HG03159 (cell line): Measurements from ENCODE around the gene ST7.
"Not testable (repeated sequence)": the region's sequence is repeated elsewhere in the genome, so short reads cannot be mapped to it uniquely, and the experiment has no call there.

Experiments used
- ATAC-seq: cut with Tn5 transposase; IDR thresholded peaks from one replicate; pipeline ENCODE4 v1.9.1; 2021; ENCODE audit warnings: mild to moderate bottlenecking, moderate library complexity; ENCODE audit not compliant: unreplicated experiment

The ST7 gene

DNA sequence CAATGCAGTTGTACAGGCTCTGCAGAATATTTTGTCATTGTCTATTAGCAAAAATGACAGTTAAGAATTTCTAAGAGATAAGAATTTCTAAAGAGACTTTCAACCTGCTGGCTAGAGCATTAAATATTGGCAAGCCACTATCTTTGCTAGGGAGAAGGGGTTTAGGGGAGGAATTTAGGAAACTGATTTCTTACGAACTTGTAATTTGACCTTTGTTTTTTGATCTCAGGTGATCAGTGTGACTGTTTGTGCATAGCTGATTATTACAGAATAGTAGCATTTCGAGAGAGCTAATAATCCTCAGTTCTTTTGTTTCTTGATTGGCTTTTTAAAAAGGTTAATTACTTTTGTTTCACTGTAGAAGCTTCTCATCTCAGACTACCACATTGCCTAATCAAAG lies 68.1 kb downstream of the ST7 start:
- ATAC-seq, result no peak

DNA sequence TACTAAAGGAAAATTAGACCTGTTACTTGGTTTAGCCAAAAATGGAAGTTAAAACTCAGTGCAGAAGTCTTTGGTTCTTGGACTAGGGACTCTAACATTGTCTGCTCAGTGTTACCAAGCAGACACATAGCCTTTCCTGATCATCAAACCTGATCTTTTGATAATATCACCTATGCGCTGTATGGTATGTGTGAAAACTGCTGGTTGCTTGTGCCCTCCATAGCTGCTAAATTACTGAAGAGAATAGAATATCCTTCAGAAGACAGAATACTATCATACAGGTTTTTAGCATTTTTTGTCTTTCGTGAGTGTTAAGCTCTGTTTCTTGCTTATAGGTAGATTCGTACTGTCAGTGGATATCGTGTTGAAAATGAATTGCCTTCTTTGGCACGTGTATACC lies 68.7 kb downstream of the ST7 start:
- ATAC-seq, result no peak

DNA sequence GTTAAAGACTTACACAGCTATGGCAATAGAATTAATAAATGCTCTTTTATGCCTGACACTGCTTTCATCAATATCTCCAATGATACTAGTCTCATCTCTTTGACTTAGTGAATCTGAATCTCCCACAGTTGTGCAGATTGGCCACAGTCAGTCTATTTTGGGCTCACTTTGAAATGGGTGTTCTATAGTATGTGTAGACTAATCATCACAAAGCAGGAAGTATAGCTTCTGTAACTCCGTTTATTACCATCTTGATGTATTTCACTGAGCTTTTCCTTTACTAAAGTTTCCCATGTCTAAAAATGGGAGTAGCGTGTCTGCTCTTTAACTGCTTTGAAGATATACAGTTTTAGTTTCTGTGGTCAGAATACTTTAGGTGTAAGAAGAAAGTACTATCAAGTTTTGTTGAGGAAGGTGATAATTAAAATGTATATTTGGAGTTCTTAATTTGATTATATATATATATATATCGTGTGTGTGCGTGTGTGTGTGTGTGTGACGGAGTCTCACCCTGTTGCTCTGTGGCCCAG lies 70.1 kb downstream of the ST7 start:
- no peak for ATAC-seq

DNA sequence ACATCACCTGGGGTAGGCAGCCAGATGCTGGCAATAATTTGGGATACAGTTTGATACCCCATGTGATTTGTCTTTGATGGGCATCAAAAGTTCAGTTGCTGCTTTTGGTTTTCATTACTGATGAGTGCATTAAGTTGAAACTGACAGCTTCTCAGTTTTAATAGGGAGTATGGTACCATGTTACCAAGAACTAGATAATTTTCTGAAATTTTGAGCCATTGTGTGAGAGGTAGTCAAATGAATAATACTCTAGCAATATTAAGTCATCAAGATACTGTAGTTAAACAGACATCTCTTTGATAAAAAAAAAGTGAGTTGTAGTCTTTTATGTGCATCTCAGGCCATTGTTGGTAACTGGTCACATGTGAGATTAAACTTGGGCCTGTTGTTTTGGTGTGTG lies 71.5 kb downstream of the ST7 start:
- ATAC-seq, result no peak

DNA sequence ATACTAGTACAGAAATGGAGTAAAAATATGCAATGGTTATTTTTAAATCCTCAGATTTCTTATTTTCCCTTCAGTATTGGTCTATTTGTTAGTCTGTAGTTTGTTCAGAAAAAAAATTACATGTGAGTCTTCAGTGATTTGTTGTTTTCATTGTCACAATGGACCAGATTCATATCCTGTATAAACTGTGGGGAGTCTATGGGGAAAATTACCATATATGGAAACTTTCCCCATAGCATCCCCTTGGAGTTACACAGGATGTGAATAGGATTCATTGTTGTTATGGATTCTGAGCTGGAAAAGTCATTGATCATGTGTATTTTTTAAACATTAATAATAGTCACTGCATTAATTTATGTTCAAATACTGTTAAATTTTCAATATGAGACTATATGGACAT lies 72.6 kb downstream of the ST7 start:
- no peak for ATAC-seq

DNA sequence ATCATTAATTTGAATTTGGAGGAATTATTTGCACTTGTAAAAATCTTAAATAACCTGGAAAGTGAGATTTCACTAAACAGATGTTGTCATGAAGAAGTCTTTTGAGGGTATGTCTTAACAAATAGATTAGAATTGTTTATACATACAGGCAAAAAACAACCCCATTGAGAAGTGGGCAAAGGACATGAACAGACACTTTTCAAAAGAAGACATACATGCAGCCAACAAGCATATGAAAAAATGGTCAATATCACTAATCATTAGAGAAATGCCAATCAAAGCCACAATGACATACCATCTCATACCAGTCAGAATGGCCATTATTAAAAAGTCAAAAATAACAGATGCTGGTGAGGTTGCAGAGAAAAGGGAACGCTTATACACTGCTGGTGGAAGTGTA lies 77.0 kb downstream of the ST7 start:
- ATAC-seq, result not testable (repeated sequence)

DNA sequence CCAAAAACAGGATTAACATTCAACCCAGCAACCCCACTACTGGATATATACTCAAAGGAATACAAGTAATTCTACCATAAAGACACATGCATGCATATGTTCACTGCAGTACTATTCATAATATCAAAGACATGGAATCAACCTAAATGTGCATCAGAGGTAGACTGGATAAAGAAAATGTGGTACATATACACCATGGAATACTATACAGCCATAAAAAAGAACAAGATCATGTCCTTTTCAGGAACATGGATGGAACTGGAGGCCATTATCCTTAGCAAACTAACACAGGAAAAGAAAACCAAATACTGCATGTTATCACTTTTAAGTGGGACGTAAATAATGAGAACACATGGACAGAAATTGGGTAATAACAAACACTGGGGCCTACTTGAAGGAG lies 77.5 kb downstream of the ST7 start:
- not testable (repeated sequence) for ATAC-seq

DNA sequence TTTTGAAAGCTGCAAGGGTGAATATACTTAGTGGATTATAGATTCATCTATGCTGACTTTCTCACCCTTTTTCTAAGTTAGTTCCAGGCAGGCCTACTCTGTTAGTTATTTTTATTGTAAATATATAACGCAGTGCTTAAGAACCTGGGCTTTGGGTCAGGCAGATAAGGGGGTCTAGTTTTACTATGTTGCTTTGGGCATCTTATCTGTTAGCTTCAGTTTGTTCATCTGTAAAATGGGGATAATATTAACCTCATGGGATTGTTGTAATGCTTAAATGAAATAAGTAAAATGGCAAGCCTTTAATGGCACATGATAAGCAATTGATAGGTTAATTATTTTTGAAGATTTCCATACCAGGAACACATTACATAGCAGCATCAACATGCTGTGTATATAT lies 79.5 kb downstream of the ST7 start:
- ATAC-seq, result no peak

DNA sequence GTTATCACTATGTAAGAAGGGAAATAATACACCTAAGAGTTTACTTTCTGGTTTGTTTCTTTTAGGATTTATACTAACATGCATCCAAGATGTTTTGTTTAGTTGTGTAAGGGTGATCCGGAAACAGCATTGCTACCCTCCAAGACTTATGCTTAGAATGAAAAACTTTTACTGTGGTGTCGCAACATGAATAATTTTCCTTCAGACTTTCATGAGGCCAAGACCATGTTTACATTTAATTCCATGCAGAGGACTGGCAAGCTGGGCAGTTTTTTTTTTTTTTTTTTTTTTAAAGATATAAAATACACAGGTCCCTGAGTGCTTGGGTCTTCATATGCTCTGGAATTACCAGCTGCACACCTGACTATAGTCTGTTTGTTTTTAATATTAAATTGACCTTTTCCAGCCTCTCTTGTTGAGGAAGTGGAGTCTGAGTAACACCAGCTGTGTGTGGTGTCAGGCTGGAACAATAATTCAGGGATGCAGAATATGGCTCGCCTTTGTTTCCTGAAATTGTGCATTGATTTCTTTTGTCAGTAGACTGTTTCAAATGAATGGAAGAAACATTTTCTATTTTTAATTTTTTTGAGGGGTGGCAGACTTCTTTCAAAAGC lies 81.7 kb downstream of the ST7 start:
- ATAC-seq, result no peak

DNA sequence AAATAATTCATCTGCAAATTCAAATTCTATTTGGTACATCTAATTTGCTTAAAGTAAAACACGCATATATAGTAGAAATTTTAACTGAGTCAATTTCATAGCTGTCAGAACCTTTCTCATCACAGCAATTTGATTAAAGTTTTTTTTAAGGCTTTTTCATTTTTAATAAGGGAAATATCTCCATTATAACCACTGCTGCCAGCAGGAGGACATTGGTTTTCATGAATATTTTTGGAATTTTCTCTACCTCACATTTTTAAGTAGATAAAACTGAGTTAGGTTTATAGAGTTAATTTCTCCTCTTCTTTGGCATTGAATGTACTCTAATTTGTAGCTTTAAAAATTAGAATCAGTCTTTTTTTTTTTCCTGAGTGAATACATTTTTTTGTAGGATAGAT lies 82.2 kb downstream of the ST7 start:
- no peak for ATAC-seq

DNA sequence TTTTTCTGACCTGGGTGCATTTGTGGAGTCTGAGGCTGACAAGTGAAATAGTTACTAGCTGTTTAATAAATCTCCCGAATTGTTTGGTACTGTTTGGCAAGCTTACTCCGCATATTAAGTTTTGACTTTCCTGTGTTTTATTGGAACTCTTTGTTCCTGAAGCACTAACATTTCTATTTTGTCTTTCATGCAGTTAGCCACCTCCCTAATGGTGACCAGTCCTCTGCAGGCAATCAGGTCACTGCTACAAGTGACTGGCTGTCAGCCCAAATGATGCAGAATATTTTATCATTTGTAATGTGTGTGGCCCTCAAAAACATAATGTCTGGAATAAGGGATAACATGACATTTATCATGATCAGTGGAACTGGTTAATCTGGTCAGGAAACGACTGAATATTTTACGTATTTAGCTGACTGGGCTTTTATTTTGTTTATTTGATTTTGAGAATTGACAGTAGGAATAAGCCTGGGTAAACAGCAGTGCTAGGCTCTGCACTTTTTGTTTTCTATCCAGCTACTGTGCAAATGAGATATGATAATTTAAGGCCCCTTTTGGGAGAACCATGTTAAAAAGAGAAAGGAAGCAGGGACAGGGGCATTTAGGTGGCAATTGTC lies 82.9 kb downstream of the ST7 start:
- ATAC-seq, result no peak

DNA sequence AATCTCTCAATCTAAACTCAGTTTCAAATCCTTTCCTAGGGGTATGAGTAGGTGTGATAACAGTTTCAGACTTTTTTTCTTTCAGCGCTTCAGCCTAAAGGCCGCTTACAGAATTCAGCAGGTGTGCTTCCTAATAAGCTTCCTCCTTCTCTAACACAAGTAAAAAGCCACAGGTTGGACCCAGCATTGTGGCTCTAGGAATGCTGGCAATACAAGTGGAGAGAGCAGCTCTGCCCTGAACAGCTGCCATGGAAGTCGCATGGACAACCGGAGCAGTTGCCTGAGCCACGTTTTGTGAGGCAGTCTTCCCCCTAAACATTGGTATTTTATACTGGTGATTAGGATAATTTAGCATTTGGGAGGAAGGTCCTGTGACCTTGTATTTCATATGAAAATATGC lies 83.5 kb downstream of the ST7 start:
- no peak for ATAC-seq

DNA sequence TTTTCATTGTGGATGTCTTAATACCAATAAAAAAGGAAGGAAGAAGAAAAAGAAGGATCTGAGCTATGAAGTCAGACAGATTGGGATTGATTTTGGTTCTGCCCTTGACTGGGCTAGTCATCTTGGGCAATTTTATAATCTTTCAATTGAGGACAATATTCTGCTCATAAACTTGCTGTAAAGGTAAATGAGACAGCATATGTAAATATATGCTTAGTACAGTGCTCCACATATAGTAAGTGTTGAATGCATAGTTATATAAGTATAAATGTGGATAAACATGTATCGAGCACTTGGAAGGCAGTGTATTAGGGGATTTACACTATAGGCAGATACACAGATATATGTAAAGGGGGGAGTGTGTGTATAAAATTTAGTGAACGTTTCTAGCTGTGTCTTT lies 85.1 kb downstream of the ST7 start:
- ATAC-seq, result no peak

DNA sequence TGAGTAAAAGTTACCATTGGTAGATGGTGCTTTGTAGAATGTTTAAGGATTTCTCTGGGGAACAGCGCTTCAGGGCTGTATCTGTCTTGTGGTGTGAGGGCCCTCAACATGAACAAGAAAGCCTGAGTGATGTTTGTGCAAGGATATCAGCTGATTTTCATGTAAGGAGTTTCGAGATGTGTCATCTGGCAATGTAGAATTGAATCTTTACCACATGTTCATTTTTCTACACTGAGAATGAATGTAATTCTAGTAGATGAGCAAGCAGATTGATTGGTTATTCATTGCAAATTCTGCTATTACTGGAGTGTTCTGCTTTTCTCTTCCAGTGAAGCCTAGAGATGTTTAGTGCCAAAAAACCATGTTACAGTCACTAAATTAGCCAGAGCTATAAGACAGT lies 87.7 kb downstream of the ST7 start:
- ATAC-seq, result peak; percentile 81

DNA sequence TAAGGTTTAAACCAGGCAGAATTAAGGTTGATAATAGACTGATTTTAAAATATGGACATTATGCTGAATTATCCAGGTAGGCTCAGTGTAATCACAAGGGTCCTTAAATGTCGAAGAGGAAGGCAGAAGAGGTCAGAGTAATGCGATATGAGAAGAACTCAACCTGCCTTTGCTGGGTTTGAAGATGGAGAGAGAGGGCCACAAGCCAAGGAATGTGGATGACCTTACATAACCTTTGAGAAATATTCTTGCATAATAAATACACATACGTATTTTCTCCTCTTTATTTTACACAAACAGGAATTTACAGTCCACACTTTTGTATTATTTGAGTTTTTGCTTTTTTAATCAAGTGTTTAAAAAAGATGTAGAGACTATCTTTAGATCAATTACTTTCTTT lies 88.5 kb downstream of the ST7 start:
- no peak for ATAC-seq

DNA sequence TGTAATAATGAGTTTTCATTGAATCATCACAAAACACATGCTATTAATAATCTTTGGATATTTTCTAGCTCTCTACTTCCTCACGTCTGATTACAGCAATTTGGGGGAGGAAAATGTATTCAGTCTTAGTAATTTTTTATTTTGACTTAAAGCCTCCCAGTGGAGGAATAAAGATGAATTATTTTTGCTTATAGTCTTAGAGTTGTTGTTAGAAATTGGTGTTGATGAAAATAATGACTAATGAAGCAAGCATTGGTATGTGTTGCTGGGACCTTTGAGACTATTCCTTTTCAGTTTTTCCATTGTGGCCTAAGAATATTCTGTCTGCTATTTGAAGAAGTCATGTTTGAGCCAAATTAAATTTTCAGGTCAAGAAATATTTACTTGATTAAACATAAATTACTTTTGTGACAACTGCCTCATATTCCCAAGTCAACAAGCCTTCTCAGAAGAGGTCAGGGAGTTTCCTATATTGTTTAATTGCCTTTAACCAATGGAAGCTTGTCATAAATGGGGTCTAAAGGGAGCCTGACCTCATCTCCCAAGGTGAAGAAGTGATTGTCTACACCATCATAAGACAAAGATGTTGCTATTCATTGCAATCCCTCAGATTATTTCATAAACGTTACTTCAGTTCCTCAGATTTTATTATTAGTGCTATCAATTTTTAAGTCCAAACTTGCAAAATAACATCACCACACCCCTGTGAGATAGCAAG lies 90.0 kb downstream of the ST7 start:
- ATAC-seq, result no peak

DNA sequence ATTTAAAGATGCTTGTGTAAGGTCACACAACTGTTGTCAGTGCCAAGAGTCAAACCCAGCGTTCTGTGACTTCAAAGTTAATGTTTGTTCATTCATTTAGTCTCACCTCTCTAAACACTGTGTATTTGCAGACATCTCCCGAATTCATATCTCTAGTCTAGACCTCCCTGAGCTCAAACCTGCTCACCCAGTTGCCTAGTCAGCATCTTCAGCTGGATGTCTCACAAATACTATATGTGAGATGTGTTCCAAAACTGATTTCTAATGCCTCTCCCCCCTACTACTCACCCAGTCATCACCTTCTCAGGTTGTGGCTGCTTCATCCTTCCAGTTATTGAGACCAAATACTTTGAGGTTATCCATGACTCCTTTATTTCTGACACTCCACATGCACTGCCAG lies 91.4 kb downstream of the ST7 start:
- ATAC-seq, result no peak

DNA sequence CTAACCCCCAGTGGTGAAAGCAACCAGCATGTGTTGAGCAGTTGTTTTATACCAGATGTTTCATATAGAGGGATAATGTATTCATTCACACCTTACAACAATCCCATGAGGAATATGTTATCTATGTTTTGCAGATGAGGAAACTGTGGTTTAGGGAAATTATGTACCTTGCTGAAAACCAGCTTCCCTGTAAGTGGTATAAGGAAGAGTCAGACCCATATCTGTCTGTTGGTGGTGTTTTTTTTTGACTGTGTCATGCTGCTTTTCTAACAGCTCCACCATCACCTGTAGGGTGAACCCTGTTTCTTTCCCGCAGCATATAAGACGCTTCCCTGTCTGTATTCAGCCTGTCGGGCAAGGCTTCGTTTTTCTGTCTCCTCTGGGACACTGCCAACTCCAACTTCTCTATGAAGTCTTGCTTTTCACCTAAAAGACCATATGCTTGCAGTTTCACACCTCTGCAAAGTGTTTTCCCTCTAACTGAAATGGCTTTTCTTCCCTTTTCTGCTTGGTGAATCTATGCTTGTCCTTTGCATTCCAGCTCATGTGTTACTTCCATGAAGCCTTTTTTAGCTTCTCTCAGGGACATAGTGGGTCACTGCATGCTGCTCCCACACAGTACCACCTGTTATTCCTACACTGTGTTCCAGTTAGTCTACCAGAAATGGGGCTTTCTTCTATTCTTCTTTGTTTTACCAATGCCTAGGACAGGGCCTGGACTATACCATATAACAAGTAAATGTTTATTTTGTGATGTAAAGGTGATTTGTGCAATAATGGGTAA lies 92.8 kb downstream of the ST7 start:
- no peak for ATAC-seq

DNA sequence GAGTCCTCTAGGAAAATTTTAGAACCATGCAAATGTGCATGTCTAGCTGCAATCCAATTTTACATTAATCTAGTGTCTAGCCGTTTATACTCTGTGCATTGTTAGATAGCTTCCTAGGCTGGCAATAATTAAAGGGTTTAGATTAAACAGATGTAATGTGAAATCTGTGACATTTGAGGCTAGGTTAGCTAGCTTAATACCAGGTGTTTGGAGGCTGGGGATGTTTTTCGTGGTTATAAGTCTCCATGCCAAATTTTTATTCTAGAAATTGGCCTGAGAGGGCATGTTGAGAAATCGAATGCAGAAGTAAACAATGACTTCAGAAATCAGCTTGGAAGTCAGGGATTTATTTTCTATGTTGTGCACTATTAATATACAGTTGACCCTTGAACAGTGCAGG lies 94.2 kb downstream of the ST7 start:
- no peak for ATAC-seq

DNA sequence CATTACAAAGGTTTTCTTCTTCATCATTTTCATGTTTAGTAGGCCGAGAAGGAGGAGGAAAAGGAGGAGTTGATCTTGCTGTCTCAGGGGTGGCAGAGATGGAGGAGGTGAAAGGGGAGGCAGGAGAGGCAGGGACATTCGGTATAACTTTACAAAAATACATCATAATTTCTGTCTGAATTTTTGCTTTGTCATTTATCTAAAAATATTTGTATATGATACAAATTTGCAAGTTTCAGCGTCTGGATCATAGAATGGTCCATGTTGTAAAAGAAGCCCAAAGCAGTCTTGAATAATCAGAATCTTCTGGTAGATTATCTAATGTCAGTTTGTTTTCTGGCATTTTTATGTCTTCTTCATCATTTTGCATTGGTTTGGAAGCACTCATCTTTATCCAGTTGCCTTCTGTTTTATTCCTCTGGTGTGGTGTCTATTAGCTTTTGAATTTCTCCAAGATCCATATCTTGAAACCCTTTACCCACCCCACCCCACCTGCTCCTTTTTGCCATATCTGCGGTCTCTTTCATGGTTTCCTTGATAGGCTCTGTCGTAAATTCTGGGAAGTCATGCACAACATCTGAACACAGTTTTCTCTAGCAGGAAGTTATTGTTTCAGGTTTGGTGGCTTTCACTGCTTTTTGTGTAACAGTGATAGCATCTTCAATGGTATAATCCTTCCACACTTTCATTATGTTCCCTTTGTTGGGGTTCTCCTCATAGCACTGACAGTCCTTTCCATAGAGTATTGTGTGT lies 95.0 kb downstream of the ST7 start:
- ATAC-seq, result no peak

DNA sequence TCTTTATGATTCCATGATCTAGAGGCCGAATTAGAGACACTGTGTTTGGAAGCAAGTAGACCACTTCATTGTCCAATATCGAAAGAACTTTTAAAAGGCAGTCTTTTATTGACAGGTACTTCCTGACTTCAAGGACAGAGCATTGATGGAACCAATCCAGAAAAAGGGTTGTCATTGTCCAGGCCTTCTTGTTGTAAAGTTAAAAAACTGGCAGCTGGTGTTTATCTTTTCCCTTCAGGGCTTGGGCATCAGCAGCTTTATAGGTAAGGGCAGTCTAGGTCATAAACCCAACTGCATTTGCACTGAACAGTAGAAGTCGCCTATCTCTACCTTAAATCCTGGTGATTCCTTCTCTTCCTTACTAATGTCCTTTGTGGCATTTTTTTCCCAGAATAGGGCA lies 95.6 kb downstream of the ST7 start:
- no peak for ATAC-seq
